HL-60 (cell line): ENCODE results near the gene NOXO1.
"Not testable (repeated sequence)": the region's sequence is repeated elsewhere in the genome, so short reads cannot be mapped to it uniquely, and the experiment has no call there.

Source experiments
- POLR2AphosphoS5 ChIP-seq: IDR thresholded peaks from 2 replicates; pipeline ENCODE4 v1.6.1; 2012; ENCODE audit warnings: low read depth
- SPI1 ChIP-seq: IDR thresholded peaks from 2 replicates; pipeline ENCODE4 v1.6.1; 2012; ENCODE audit warnings: low read depth, mild to moderate bottlenecking, borderline replicate concordance

DNA sequence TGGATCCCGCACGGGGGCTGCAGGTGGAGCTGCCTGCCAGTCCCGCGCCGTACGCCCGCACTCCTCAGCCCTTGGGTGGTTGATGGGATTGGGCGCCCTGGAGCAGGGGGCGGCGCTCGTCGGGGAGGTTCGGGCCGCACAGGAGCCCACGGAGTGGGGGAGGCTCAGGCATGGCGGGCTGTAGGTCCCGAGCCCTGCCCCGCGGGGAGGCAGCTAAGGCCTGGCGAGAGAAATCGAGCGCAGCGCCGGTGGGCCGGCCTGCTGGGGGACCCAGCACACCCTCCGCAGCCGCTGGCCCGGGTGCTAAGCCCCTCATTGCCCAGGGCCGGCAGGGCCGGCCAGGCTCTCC is 23.2 kb downstream of the NOXO1 start:
- TF ChIP-seq POLR2AphosphoS5, SPI1: not testable (repeated sequence)
